ENCODE measurements around the gene NOXO1. TPM values are rescaled to one million over a fixed set of nuclear protein-coding genes. Genes with fewer than 3 reads are reported as not detected.

NOXO1 gene
- total and polyA plus RNA-seq, 2 experiments from 2014 or later = 2.0 to 2.6 TPM

GRCh38 chr16:1991135-1991551 lies 9.9 kb upstream of the NOXO1 start (continued):
- TF ChIP-seq CTCF (conservative IDR thresholded peaks at IDR 0.05; ENCODE audit: low read depth in 2 of 2) = no peak
- TF ChIP-seq ZNF331 (CRISPR knock-in tag; IDR thresholded peaks at IDR 0.05; ENCODE audit: low read depth) = no peak
- TF ChIP-seq JUNB (IDR thresholded peaks at IDR 0.05; ENCODE audit: unreplicated experiment) = no peak
- no peak for TF ChIP-seq ZNF114 (CRISPR knock-in tag; IDR thresholded peaks at IDR 0.05)
- no peak for TF ChIP-seq EZH2phosphoT487 (IDR thresholded peaks at IDR 0.05; ENCODE audit: unreplicated experiment)
- TF ChIP-seq NANOG (IDR thresholded peaks at IDR 0.05; ENCODE audit: borderline replicate concordance) = no peak
- TF ChIP-seq REST (IDR thresholded peaks at IDR 0.05; ENCODE audit: unreplicated experiment) = no peak

GRCh38 chr16:1990351-1991134 lies 9.3 kb upstream of the NOXO1 start:
- Histone ChIP-seq H3K4me2 (peak overlapping the region; percentile 97), H4K20me1 (replicated peaks; ENCODE audit: insufficient read depth) (no peaks in the 10 kb centered on the region; the same call in 1 of the 2 replicates), H3K9me2 (ENCODE audit: insufficient read depth) (no peaks in the 10 kb centered on the region), H3K27me3 (ENCODE audit: insufficient read depth) (peaks cover 33% of the 10 kb centered on the region), H2AFZ (peak overlapping the region; percentile 89), H3K4me3 (peak overlapping the region; percentile 86), H3K36me3 (ENCODE audit: insufficient read depth) (no peaks in the 10 kb centered on the region), H3K4me1 (ENCODE audit: insufficient read depth) (peaks cover 7% of the 10 kb centered on the region; the same call in 1 of the 2 replicates), H3K27ac (ENCODE audit: low read depth) (no peak overlapping the region), H3F3A (replicated peaks; ENCODE audit: low read depth) (peaks cover 20% of the 10 kb centered on the region), H3K79me2 (replicated peaks; ENCODE audit: insufficient read depth) (peaks cover 4% of the 10 kb centered on the region)
- Mint-ChIP-seq H3K27ac (no peak overlapping the region), H3K27me3 (ENCODE audit: insufficient read depth, low read depth, poor library complexity) (peaks cover 42% of the 10 kb centered on the region), H3K9me3 (no peaks in the 10 kb centered on the region), H3K36me3 (ENCODE audit: low read depth) (peaks cover 16% of the 10 kb centered on the region), H3K4me3 (peak overlapping the region; percentile 74), H3K4me1 (peaks cover 15% of the 10 kb centered on the region)
- peak; percentile 15 for ATAC-seq
- DNase-seq (ENCODE audit: low spot score) = peak; percentile 89
- TF ChIP-seq NANOG (IDR thresholded peaks at IDR 0.05; ENCODE audit: borderline replicate concordance) = no peak
- no peak for TF ChIP-seq STAT1 (IDR thresholded peaks at IDR 0.05; ENCODE audit: unreplicated experiment)
- TF ChIP-seq EZH2 (IDR thresholded peaks at IDR 0.05; ENCODE audit: low read depth, unreplicated experiment) = peak; percentile 40
- no peak for TF ChIP-seq EZH2phosphoT487 (IDR thresholded peaks at IDR 0.05; ENCODE audit: unreplicated experiment)
- TF ChIP-seq POLR2AphosphoS5 (IDR thresholded peaks at IDR 0.05; ENCODE audit: low read depth) = 0 out of 2 replicates have a peak, but pooled peaks have one; percentile 38
- no peak for TF ChIP-seq ZNF331 (CRISPR knock-in tag; IDR thresholded peaks at IDR 0.05; ENCODE audit: low read depth)
- TF ChIP-seq REST (IDR thresholded peaks at IDR 0.05; ENCODE audit: unreplicated experiment) = no peak
- no peak for TF ChIP-seq ZNF114 (CRISPR knock-in tag; IDR thresholded peaks at IDR 0.05)
- TF ChIP-seq CREB1 (CRISPR knock-in tag; IDR thresholded peaks at IDR 0.05; ENCODE audit: low read depth) = peak; percentile 94
- no peak for TF ChIP-seq CTCF (conservative IDR thresholded peaks at IDR 0.05; ENCODE audit: low read depth in 2 of 2)
- no peak for TF ChIP-seq ETS1 (IDR thresholded peaks at IDR 0.05)

Data from GM23338 (cell line).